ENCODE measurements around the gene NAPB.

DNA sequence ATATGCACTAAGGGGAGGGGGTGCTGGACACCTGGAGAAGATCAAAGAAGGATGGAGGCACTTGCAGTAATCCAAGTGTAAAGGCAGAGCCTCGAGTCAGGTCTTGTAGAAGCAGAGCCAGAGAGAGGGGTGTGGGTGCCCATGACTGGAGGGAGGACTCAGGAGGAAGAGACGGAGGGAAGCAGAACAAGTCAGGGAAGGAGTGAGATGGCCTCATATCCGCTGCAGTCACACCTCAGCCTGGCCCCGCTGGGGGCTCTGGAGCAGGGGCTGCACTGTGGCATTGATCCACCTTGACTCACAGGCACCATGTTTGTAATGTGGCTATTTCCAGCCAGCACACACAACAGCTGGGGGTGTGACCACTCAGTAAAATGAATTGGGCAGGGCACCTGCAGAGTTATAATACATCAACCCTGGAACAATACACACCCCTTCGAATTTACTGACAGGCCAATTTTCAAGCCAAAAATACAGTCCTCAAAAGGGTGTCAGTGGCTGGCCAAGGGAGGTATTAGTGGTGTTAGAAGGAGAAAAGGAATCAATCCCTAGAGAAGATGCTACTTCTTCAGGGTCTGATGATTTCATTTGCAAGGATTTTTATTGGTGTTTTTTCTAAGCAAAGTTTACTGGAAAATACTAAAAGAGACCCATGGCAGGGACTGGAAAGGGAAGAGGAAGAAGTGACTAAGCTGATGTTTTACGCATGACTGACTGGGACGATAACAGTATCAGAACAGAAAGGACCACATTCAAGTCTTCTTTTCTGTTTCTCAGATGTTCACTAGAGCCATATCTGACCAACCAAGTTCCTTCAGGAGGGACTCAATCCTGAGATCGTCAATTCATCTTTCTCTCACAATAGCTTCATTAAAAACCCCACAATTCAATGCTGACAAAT is 89.6 kb downstream of the NAPB start:
- TF ChIP-seq, protein P1, sequence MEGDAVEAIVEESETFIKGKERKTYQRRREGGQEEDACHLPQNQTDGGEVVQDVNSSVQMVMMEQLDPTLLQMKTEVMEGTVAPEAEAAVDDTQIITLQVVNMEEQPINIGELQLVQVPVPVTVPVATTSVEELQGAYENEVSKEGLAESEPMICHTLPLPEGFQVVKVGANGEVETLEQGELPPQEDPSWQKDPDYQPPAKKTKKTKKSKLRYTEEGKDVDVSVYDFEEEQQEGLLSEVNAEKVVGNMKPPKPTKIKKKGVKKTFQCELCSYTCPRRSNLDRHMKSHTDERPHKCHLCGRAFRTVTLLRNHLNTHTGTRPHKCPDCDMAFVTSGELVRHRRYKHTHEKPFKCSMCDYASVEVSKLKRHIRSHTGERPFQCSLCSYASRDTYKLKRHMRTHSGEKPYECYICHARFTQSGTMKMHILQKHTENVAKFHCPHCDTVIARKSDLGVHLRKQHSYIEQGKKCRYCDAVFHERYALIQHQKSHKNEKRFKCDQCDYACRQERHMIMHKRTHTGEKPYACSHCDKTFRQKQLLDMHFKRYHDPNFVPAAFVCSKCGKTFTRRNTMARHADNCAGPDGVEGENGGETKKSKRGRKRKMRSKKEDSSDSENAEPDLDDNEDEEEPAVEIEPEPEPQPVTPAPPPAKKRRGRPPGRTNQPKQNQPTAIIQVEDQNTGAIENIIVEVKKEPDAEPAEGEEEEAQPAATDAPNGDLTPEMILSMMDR (IDR thresholded peaks at IDR 0.05; ENCODE audit: poor library complexity): no peak
- TF ChIP-seq EZH2 (IDR thresholded peaks at IDR 0.05; ENCODE audit: borderline replicate concordance): no peak
